ACC112 (cell line): ENCODE data around the gene LNPEP.
"Not testable (repeated sequence)": the region's sequence is repeated elsewhere in the genome, so short reads cannot be mapped to it uniquely, and the experiment has no call there.

ENCODE experiments used
- H2AFZ ChIP-seq: fragments of 200-600 bp; sonication (generic); one replicate; pipeline ENCODE4 v1.6.0; 2017; ENCODE audit warnings: antibody characterized with exemption, low read length; ENCODE audit not compliant: unreplicated experiment
- H3K27ac ChIP-seq: fragments of 200-600 bp; sonication (generic); 2 replicates; pipeline ENCODE4 v1.5.1; 2014; ENCODE audit warnings: low read depth, mild to moderate bottlenecking, antibody characterized with exemption, low read length, moderate library complexity
- H3K27me3 ChIP-seq: fragments of 200-600 bp; sonication (generic); 2 replicates; pipeline ENCODE4 v1.6.1; 2014; ENCODE audit warnings: mild to moderate bottlenecking, antibody characterized with exemption, low read length, moderate library complexity, mixed read lengths; ENCODE audit not compliant: insufficient read depth
- H3K36me3 ChIP-seq: fragments of 200-600 bp; sonication (generic); 2 replicates; pipeline ENCODE4 v1.6.1; 2016; ENCODE audit warnings: mild to moderate bottlenecking, antibody characterized with exemption, low read length, moderate library complexity, mixed read lengths; ENCODE audit not compliant: insufficient read depth
- H3K4me1 ChIP-seq: fragments of 200-600 bp; sonication (generic); one replicate; pipeline ENCODE4 v1.6.1; 2016; ENCODE audit warnings: low read length, mixed read lengths; ENCODE audit not compliant: insufficient read depth, unreplicated experiment, control insufficient read depth
- H3K4me3 ChIP-seq: fragments of 200-600 bp; sonication (generic); 2 replicates; pipeline ENCODE4 v1.5.1; 2014; ENCODE audit warnings: mild to moderate bottlenecking, low read depth, low read length
- H3K79me2 ChIP-seq: fragments of 200-600 bp; sonication (generic); one replicate; pipeline ENCODE4 v1.6.0; 2016; ENCODE audit warnings: low read length; ENCODE audit not compliant: control insufficient read depth, unreplicated experiment, insufficient read depth

The LNPEP gene

DNA sequence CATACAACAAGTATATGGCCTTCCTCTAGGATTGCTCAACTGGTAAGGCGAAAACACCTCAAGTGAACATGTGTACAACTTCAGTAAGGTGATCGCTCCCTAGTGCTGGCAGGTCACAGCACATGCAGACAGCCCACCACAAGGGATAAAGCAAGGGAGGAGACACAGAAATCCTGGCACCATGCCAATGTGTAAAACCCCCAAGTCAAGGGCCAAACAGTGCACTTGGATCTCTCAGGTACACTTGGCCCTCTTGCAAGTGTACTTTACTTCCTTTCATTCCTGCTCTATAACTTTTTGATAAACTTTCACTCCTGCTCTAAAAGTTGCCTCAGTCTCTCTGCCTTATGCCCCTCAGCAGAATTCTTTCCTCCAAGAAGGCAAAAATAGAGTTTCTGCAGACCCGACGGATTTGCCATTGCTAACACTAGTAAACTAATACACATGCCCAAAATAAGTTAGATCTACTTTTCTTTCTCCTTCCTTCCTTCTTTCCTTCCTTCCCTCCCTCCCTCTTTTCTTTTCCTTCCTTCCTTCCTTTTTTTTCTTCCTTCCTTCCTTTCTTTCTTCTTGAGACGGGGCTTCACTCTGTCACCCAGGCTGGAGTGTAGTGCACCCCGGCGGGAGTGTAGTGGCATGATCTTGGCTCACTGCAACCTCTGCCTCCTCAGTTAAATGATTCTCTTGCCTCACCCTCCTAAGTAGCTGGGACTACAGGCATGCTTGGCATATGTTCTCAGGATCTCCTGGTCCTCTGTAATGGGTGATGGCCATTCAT is 6.8 kb upstream of the LNPEP start:
- H2AFZ ChIP-seq: no peak overlapping the region
- H3K79me2 ChIP-seq: no peaks in the 10 kb centered on the region
- no peaks in the 10 kb centered on the region for H3K27me3 ChIP-seq
- H3K4me3 ChIP-seq: no peak overlapping the region
- no peak overlapping the region for H3K27ac ChIP-seq
- H3K4me1 ChIP-seq: peaks cover 20% of the 10 kb centered on the region
- H3K36me3 ChIP-seq: no peaks in the 10 kb centered on the region

DNA sequence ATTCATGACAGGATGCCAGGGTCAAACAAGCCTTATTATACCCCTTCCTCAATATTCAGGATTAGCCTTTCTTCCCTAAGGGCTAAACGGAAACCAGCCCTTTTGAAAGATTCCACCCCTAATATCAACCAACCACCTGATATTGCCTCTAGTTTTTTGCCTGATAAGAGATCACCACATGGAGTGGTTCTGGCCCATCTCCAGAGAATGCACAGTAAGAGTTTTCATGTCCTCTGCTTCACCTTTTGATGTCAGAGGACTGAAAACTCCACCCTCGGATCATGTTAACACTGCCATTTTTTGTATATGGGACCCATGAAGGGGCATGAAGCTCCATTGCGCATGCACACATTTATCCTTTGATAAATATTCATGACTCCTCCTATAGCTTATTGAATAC is 5.8 kb upstream of the LNPEP start:
- H3K36me3 ChIP-seq: no peaks in the 10 kb centered on the region
- H3K27ac ChIP-seq: no peak overlapping the region
- H3K4me3 ChIP-seq: no peak overlapping the region
- H3K4me1 ChIP-seq: peaks cover 20% of the 10 kb centered on the region
- H3K27me3 ChIP-seq: no peaks in the 10 kb centered on the region
- no peaks in the 10 kb centered on the region for H3K79me2 ChIP-seq
- H2AFZ ChIP-seq: no peak overlapping the region

DNA sequence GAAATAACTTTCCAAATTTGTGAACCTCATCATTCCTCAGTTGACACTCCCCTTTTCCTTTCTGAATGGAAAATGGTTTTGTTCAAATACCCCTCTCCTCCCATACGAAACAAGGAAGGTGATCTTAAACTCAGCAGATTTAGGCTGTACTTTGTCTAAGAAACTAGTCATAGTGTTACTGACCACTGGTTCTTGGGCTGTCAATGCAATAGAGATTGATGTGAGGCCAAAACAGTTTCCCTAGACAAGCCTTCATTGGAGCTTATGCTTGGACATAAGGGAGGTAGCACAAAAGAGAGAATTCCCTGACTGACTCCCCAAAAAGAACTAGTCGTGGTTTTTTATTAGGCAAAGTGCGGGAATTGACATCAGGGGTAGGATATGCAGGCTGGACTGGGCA is 5.3 kb upstream of the LNPEP start:
- no peak overlapping the region for H3K4me3 ChIP-seq
- H3K79me2 ChIP-seq: no peaks in the 10 kb centered on the region
- no peaks in the 10 kb centered on the region for H3K27me3 ChIP-seq
- H3K36me3 ChIP-seq: no peaks in the 10 kb centered on the region
- peaks cover 20% of the 10 kb centered on the region for H3K4me1 ChIP-seq
- no peak overlapping the region for H2AFZ ChIP-seq
- H3K27ac ChIP-seq: no peak overlapping the region

DNA sequence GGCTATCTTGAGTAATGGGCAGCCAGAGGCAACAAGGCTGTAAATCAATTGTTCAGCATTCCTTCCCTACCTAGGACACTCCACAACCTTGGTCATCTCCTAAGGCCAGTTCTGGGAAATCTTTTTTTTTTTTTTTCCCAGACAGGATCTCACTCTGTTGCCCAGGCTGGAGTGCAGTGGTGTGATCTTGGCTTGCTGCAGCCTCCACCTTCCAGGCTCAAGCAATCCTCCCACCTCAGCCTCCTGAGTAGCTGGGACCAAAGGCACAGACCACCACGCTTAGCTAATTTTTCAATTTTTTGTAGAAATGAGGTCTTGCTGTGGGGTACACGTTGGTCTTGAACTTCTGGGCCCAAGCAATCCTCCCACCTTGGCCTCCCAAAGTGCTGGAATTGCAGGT is 4.8 kb upstream of the LNPEP start:
- H2AFZ ChIP-seq, H3K4me3 ChIP-seq: not testable (repeated sequence)

DNA sequence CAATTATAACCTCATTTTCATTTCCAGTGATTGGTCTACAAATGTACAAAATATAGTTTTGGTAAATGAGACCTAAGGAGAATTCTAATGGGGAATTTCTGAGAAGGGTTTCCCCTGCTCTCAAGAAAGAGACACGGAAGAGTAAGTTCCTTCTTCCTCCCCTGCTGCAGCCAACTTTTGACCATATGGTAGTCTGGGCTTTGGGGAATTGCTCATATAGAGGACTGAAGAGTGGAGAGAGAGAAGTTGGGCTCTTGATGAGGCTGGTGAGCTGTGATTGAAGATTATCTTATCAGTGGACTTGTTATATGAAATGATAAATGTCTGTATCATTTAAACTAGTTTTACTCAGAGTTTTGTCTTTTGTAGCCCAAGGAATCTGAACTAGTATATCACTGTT is 4.3 kb upstream of the LNPEP start:
- H3K79me2 ChIP-seq: peaks cover 6% of the 10 kb centered on the region

More for the DNA sequence above, 4.8 kb upstream of the LNPEP start:
- not testable (repeated sequence) for H3K36me3 ChIP-seq, H3K27me3 ChIP-seq, H3K27ac ChIP-seq, H3K79me2 ChIP-seq
- H3K4me1 ChIP-seq: peaks cover 20% of the 10 kb centered on the region

DNA sequence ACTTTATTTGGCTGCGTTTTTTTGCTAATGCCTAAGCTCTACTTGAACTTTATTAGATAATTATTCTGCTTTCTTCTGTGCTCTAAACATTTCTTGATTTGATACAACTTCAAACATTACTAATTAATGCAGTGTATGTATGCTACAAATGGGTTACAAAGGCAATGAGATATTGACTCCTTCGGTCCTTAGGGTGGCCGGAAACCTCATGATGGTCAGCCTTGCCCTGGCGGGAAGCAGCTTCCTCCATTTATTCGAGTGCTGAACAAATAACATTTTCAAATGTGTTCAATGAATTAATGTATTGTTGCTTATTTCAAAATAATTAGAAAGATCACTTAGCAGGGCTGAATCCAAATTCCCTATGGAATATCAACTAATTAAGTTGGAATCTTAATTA is 3.9 kb upstream of the LNPEP start:
- peaks cover 20% of the 10 kb centered on the region for H3K4me1 ChIP-seq
- H3K4me3 ChIP-seq: no peak overlapping the region
- H2AFZ ChIP-seq: no peak overlapping the region
- no peaks in the 10 kb centered on the region for H3K27me3 ChIP-seq
- no peak overlapping the region for H3K27ac ChIP-seq
- H3K79me2 ChIP-seq: peaks cover 11% of the 10 kb centered on the region
- H3K36me3 ChIP-seq: no peaks in the 10 kb centered on the region

More for the DNA sequence above, 4.3 kb upstream of the LNPEP start:
- no peak overlapping the region for H3K27ac ChIP-seq
- H2AFZ ChIP-seq: no peak overlapping the region
- no peak overlapping the region for H3K4me3 ChIP-seq
- peaks cover 20% of the 10 kb centered on the region for H3K4me1 ChIP-seq
- H3K27me3 ChIP-seq: no peaks in the 10 kb centered on the region
- no peaks in the 10 kb centered on the region for H3K36me3 ChIP-seq

DNA sequence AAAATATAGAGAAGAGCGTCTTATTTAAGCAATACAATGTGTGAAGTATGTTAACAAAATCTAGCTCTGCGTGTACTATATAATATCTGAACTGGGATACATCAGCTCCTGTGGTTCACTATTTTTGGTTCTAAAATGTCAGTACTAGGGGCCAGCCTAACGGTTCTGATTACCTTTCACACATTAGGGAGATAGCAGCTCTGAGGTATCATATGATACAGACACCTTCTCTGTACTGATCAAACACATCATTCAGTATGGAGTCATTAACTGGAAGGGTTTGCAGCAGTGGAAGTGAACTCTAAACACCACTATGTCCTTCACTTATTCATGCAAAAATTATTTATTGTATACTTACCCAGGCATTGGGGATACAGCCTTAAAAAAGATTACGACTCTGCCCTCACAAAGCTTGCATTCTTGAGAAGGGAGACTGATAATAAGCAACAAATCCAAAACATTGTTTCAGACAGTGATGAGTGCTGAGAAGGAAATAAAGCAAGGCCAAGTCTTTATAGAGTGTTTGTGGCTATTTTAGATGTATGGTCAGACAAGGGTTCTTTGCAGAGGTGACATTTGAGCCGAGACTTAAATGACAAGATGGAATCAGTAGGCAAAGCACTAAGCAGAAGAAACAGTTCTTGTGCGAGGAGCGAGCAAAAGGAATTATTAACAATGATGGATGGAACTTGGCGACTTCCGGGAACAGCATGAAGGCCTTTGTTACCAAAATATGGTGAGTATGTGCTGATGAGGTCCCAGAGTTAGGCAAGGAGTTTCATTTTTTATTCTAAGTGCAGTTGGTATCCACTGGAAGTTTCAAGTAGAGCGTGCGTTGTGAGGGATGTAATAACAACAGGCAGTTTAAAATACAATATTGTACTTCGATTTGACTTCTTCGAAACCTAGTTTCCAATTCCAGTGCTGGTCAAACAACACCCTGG is 1.8 kb upstream of the LNPEP start:
- Histone ChIP-seq H3K27me3 (no peaks in the 10 kb centered on the region), H3K4me3 (peak overlapping the region; percentile 84), H3K79me2 (peaks cover 31% of the 10 kb centered on the region), H2AFZ (peak overlapping the region; percentile 49), H3K4me1 (peaks cover 31% of the 10 kb centered on the region), H3K36me3 (0 out of 2 replicates have a peak, but pooled peaks cover 7% of the 10 kb centered on the region), H3K27ac (peak overlapping the region; percentile 83)

DNA sequence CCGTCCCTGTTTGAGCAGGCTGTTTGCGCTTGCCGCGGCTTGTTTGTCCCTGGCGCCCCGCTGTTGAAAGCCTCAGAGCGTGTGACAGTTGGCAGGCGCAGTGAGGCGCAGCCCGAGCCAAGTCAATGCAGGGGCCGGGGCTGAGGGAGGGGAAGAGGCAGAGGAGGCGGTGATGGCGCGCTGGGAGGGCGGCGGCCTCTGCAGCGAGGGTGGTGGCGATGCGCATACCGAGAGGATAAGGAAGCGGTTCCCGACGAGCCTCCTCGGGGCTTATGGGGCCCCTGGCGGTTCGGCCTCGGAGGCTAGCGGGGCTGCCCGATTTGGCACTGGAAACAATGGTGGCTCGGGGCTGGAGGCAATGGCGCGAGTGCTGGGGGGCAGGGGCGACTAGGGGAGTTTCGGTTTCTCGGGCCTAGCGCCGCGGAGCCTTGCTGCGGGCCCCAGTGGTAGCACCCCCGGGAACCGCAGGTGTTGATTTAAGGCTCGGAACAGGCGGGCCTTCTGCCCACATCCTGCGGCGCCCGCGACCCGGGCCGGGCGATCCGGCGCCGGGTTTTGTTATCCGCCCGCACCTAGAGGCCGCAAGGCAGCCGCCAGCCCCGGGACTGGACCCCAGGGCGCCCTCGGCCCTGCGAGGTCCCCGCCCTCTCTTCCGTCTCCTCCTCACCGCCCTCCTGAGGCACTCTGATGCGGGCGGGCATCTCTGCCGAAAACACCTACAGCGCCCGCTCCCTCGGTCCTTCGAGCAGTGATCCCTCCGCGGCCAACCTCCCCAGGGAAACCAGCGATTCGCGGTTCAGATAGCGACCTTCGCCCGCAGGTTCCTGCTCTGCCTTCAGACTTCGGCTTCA is 947 bp upstream of the LNPEP start:
- H3K27me3 ChIP-seq: no peaks in the 10 kb centered on the region
- peak overlapping the region; percentile 64 for H2AFZ ChIP-seq
- peak overlapping the region; percentile 84 for H3K4me3 ChIP-seq
- peaks cover 38% of the 10 kb centered on the region for H3K4me1 ChIP-seq
- peaks cover 40% of the 10 kb centered on the region for H3K79me2 ChIP-seq
- H3K36me3 ChIP-seq: 0 out of 2 replicates have a peak, but pooled peaks cover 7% of the 10 kb centered on the region
- H3K27ac ChIP-seq: peak overlapping the region; percentile 83

DNA sequence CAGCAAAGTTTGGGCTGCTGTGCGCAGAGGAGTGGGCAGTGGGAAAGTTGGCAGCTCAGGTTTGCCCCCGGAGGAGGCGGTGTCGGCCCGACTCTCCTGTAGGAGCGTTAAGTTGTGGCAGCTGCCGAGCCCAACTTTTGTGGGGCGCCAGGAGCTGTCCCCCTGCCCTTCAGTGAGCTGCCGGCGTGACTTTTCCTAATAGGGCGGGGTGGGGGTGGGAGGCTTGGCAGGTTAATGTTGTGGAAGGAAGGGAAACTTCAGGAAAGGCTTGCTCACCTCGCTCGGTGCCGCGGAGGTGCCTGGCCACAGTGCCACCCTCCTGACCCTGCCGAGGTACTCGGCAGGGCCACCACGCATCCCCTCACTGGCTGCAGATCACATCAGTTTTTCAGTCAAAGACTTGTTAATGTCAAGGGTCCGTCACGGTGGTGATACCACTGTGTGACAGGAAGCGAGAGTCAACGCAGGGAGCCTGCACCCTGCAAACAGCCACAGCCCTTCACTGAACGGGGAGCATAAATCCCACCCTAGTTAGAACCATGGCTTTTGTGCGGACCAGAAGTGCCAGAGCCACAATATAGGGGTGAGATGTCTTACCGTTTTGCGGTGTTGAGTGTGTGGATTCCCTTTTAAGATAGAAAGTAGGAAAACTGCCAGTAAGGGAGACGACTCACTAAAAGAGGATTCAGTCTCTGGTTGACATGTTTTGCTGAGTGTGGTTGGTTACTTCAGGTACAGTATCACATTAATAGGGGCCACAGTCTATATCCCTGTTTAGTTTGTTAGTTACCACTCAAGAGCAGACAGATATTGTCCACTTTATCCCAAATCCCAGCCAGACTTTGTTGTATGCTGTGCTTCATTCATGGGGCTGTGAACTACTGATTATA is 796 bp downstream of the LNPEP start:
- peaks cover 55% of the 10 kb centered on the region for H3K79me2 ChIP-seq
- peak overlapping the region; percentile 84 for H3K4me3 ChIP-seq

More for the DNA sequence above, 796 bp downstream of the LNPEP start:
- H3K27me3 ChIP-seq: no peaks in the 10 kb centered on the region
- peak overlapping the region; percentile 58 for H3K27ac ChIP-seq
- peak overlapping the region; percentile 57 for H2AFZ ChIP-seq
- 0 out of 2 replicates have a peak, but pooled peaks cover 7% of the 10 kb centered on the region for H3K36me3 ChIP-seq
- H3K4me1 ChIP-seq: peaks cover 43% of the 10 kb centered on the region
